Measurements from ENCODE around the gene CDKN1B.

CDKN1B gene

GRCh38 chr12:12722435-12723148 lies 5.4 kb downstream of the CDKN1B start:
- no peak for DNase-seq (ENCODE audit: low read depth)
- TF ChIP-seq CTCF (IDR thresholded peaks at IDR 0.05; ENCODE audit: low read length, missing control alignments) = no peak
- H3K4me3 ChIP-seq (replicated peaks; ENCODE audit: low read depth, low read length) = peak overlapping the region; percentile 72

GRCh38 chr12:12723149-12723680 lies 6.0 kb downstream of the CDKN1B start:
- no peak for DNase-seq (ENCODE audit: low read depth)
- no peak for TF ChIP-seq CTCF (IDR thresholded peaks at IDR 0.05; ENCODE audit: low read length, missing control alignments)
- peak overlapping the region; percentile 72 for H3K4me3 ChIP-seq (replicated peaks; ENCODE audit: low read depth, low read length)

GRCh38 chr12:12723681-12724420 lies 6.7 kb downstream of the CDKN1B start:
- TF ChIP-seq CTCF (IDR thresholded peaks at IDR 0.05; ENCODE audit: low read length, missing control alignments) = no peak
- no peak for DNase-seq (ENCODE audit: low read depth)
- peak overlapping the region; percentile 72 for H3K4me3 ChIP-seq (replicated peaks; ENCODE audit: low read depth, low read length)

GRCh38 chr12:12724421-12725085 lies 7.4 kb downstream of the CDKN1B start:
- no peak for DNase-seq (ENCODE audit: low read depth)

GRCh38 chr12:12725086-12725955 lies 8.2 kb downstream of the CDKN1B start:
- H3K4me3 ChIP-seq (replicated peaks; ENCODE audit: low read depth, low read length) = peak overlapping the region; percentile 72
- no peak for TF ChIP-seq CTCF (IDR thresholded peaks at IDR 0.05; ENCODE audit: low read length, missing control alignments)
- peak; percentile 99 for DNase-seq (ENCODE audit: low read depth)

More at GRCh38 chr12:12724421-12725085, 7.4 kb downstream of the CDKN1B start:
- peak overlapping the region; percentile 72 for H3K4me3 ChIP-seq (replicated peaks; ENCODE audit: low read depth, low read length)
- no peak for TF ChIP-seq CTCF (IDR thresholded peaks at IDR 0.05; ENCODE audit: low read length, missing control alignments)

- DNase-seq (ENCODE audit: low read depth) = no peak
- H3K4me3 ChIP-seq (replicated peaks; ENCODE audit: low read depth, low read length) = peak overlapping the region; percentile 72
These were observed 8.9 kb downstream of the CDKN1B start for GRCh38 chr12:12725956-12726554.

More at GRCh38 chr12:12725956-12726554, 8.9 kb downstream of the CDKN1B start:
- no peak for TF ChIP-seq CTCF (IDR thresholded peaks at IDR 0.05; ENCODE audit: low read length, missing control alignments)
